ENCODE data around the gene DYSF.

DNA sequence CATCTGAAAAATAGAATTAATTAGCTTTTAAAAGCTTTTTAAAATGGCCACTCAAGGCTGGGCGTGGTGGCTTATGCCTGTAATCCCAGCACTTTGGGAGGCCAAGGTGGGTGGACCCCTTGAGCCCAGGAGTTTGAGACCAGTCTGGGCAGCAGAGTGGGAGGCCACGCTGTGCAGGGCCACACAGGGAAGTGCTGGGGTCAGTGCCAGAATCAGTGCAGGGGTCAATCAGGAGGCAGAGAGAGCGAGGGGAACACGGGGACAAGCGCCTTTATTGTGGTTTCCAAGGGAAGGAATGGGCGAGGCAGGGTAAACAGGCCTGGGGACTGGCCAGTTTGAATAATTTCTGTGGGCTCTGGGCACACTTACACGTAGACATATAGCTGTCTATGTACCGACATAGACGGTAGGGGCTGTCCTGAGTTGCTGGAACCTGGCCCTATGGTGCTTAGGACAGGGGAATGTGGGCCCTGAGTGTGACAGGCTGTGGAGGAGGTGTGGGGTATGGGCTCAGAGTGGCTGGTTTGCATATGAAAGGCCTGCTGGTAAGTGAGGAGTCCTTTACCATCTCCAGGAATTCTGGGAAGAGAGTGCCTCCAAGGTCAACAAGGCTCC is 42.9 kb downstream of the DYSF start:
- TF ChIP-seq, protein P1, sequence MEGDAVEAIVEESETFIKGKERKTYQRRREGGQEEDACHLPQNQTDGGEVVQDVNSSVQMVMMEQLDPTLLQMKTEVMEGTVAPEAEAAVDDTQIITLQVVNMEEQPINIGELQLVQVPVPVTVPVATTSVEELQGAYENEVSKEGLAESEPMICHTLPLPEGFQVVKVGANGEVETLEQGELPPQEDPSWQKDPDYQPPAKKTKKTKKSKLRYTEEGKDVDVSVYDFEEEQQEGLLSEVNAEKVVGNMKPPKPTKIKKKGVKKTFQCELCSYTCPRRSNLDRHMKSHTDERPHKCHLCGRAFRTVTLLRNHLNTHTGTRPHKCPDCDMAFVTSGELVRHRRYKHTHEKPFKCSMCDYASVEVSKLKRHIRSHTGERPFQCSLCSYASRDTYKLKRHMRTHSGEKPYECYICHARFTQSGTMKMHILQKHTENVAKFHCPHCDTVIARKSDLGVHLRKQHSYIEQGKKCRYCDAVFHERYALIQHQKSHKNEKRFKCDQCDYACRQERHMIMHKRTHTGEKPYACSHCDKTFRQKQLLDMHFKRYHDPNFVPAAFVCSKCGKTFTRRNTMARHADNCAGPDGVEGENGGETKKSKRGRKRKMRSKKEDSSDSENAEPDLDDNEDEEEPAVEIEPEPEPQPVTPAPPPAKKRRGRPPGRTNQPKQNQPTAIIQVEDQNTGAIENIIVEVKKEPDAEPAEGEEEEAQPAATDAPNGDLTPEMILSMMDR (IDR thresholded peaks at IDR 0.05; ENCODE audit: low read length), result no peak
- TF ChIP-seq EZH2 (optimal IDR thresholded peaks at IDR 0.05; ENCODE audit: low read depth, low read length) (no peak), EZH2phosphoT487 (IDR thresholded peaks at IDR 0.05; ENCODE audit: low read length) (no peak)
